DOHH2 (cell line): ENCODE results near the gene SRD5A1.

ENCODE experiments used
- EZH2phosphoT487 ChIP-seq: fragments of 200-600 bp; sonication (generic); IDR thresholded peaks from 2 replicates; pipeline ENCODE4 v1.6.1; 2017; ENCODE audit warnings: borderline replicate concordance, mild to moderate bottlenecking, antibody characterized with exemption, low read length, moderate library complexity, mixed read lengths
- TF ChIP-seq, protein P1 (sequence below): fragments of 200-600 bp; sonication (generic); IDR thresholded peaks from one replicate; pipeline ENCODE4 v1.5.1; 2014; ENCODE audit warnings: antibody characterized with exemption, mild to moderate bottlenecking, low read depth, low read length; ENCODE audit not compliant: poor library complexity, severe bottlenecking

DNA sequence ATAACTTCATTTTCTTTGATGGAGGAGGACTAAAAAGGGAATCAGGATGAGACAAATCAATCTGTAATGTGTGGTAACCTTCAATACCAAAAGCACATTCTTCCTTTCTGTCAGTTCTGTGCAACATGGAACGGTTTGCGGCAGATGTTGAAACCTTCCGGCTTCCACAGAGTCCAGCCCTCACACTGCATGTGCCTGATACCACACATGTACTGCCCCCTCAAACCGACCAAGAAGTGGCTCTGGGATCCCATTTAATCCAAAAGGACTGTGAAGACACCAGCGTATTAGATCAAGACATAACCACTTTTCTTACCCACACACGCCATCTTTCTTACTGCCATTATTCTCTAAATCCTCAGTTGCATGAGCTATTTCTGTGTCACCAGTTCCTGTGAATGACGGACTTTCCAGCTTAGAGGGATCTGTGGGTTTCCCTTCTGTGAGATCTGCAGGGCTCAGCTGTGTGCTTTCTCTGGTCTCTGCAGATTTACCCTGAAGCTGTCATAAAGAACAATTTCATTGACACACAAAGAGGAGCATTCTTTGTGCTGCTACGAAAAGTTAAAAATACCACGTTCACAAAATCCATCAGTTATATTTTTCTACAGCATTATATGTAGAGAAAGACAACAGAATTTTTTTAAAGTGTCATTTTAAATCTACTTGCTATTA, 26.2 kb upstream of the SRD5A1 start:
- TF ChIP-seq, protein P1, sequence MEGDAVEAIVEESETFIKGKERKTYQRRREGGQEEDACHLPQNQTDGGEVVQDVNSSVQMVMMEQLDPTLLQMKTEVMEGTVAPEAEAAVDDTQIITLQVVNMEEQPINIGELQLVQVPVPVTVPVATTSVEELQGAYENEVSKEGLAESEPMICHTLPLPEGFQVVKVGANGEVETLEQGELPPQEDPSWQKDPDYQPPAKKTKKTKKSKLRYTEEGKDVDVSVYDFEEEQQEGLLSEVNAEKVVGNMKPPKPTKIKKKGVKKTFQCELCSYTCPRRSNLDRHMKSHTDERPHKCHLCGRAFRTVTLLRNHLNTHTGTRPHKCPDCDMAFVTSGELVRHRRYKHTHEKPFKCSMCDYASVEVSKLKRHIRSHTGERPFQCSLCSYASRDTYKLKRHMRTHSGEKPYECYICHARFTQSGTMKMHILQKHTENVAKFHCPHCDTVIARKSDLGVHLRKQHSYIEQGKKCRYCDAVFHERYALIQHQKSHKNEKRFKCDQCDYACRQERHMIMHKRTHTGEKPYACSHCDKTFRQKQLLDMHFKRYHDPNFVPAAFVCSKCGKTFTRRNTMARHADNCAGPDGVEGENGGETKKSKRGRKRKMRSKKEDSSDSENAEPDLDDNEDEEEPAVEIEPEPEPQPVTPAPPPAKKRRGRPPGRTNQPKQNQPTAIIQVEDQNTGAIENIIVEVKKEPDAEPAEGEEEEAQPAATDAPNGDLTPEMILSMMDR = no peak
- no peak for TF ChIP-seq EZH2phosphoT487
